ENCODE measurements around the gene C1QTNF1. TPM values are rescaled to one million over a fixed set of nuclear protein-coding genes. Genes with fewer than 3 reads are reported as not detected.

The C1QTNF1 gene
- total RNA-seq, 1 donor, result 13.8 TPM

- Histone ChIP-seq H3K79me2 (ENCODE audit: insufficient read depth, low read length) (no peaks in the 10 kb centered on the region), H3K27me3 (ENCODE audit: insufficient read depth, low read length) (no peaks in the 10 kb centered on the region), H3K36me3 (ENCODE audit: insufficient read depth, low read length) (no peaks in the 10 kb centered on the region), H3K4me2 (ENCODE audit: insufficient read depth, low read length) (no peak overlapping the region), H3K27ac (ENCODE audit: low read depth, low read length) (no peak overlapping the region), H3K9me3 (ENCODE audit: low read depth, low read length) (no peaks in the 10 kb centered on the region), H4K20me1 (ENCODE audit: insufficient read depth, low read length) (no peaks in the 10 kb centered on the region), H3K4me3 (ENCODE audit: insufficient read depth, low read length) (no peak overlapping the region), H3K4me1 (ENCODE audit: insufficient read depth, low read length) (no peaks in the 10 kb centered on the region), H2AFZ (ENCODE audit: low read length) (no peak overlapping the region)
- DNase-seq (ENCODE audit: insufficient read length, low spot score, missing footprints), result peak; percentile 32
- no peak for TF ChIP-seq CTCF (IDR thresholded peaks at IDR 0.05; ENCODE audit: extremely low read depth, low read depth, low read length)
Observed at GRCh38 chr17:79064026-79064425, 40.1 kb downstream of the C1QTNF1 start.

- no peaks in the 10 kb centered on the region for H3K9me3 ChIP-seq (ENCODE audit: low read depth, low read length)
- no peak overlapping the region for H3K27ac ChIP-seq (ENCODE audit: low read depth, low read length)
- no peaks in the 10 kb centered on the region for H3K36me3 ChIP-seq (ENCODE audit: insufficient read depth, low read length)
- no peaks in the 10 kb centered on the region for H4K20me1 ChIP-seq (ENCODE audit: insufficient read depth, low read length)
- no peaks in the 10 kb centered on the region for H3K79me2 ChIP-seq (ENCODE audit: insufficient read depth, low read length)
- H2AFZ ChIP-seq (ENCODE audit: low read length), result no peak overlapping the region
- H3K4me3 ChIP-seq (ENCODE audit: insufficient read depth, low read length), result no peak overlapping the region
- DNase-seq (ENCODE audit: insufficient read length, low spot score, missing footprints), result peak; percentile 6
- H3K4me1 ChIP-seq (ENCODE audit: insufficient read depth, low read length), result no peaks in the 10 kb centered on the region
- H3K4me2 ChIP-seq (ENCODE audit: insufficient read depth, low read length), result no peak overlapping the region
- peak; percentile 67 for TF ChIP-seq CTCF (IDR thresholded peaks at IDR 0.05; ENCODE audit: extremely low read depth, low read depth, low read length)
- peaks cover 2% of the 10 kb centered on the region for H3K27me3 ChIP-seq (ENCODE audit: insufficient read depth, low read length)
Observed at GRCh38 chr17:79065105-79065670, 41.2 kb downstream of the C1QTNF1 start.

- DNase-seq (ENCODE audit: insufficient read length, low spot score, missing footprints), result no peak
- no peak overlapping the region for H3K27ac ChIP-seq (ENCODE audit: low read depth, low read length)
- no peak for TF ChIP-seq CTCF (IDR thresholded peaks at IDR 0.05; ENCODE audit: extremely low read depth, low read depth, low read length)
- no peaks in the 10 kb centered on the region for H3K79me2 ChIP-seq (ENCODE audit: insufficient read depth, low read length)
- H3K4me2 ChIP-seq (ENCODE audit: insufficient read depth, low read length), result no peak overlapping the region
- H3K36me3 ChIP-seq (ENCODE audit: insufficient read depth, low read length), result no peaks in the 10 kb centered on the region
- H3K4me3 ChIP-seq (ENCODE audit: insufficient read depth, low read length), result no peak overlapping the region
- no peak overlapping the region for H2AFZ ChIP-seq (ENCODE audit: low read length)
- no peaks in the 10 kb centered on the region for H3K9me3 ChIP-seq (ENCODE audit: low read depth, low read length)
- no peaks in the 10 kb centered on the region for H3K4me1 ChIP-seq (ENCODE audit: insufficient read depth, low read length)
- no peaks in the 10 kb centered on the region for H4K20me1 ChIP-seq (ENCODE audit: insufficient read depth, low read length)
- peaks cover 4% of the 10 kb centered on the region for H3K27me3 ChIP-seq (ENCODE audit: insufficient read depth, low read length)
Observed at GRCh38 chr17:79066963-79067362, 43.0 kb downstream of the C1QTNF1 start.

GRCh38 chr17:79070266-79070880 is 46.4 kb downstream of the C1QTNF1 start:
- TF ChIP-seq CTCF (IDR thresholded peaks at IDR 0.05; ENCODE audit: extremely low read depth, low read depth, low read length), result no peak
- H2AFZ ChIP-seq (ENCODE audit: low read length), result no peak overlapping the region
- H4K20me1 ChIP-seq (ENCODE audit: insufficient read depth, low read length), result no peaks in the 10 kb centered on the region
- H3K4me1 ChIP-seq (ENCODE audit: insufficient read depth, low read length), result peaks cover 2% of the 10 kb centered on the region
- no peaks in the 10 kb centered on the region for H3K9me3 ChIP-seq (ENCODE audit: low read depth, low read length)
- H3K27ac ChIP-seq (ENCODE audit: low read depth, low read length), result no peak overlapping the region
- H3K36me3 ChIP-seq (ENCODE audit: insufficient read depth, low read length), result no peaks in the 10 kb centered on the region
- no peak overlapping the region for H3K4me3 ChIP-seq (ENCODE audit: insufficient read depth, low read length)
- no peak overlapping the region for H3K4me2 ChIP-seq (ENCODE audit: insufficient read depth, low read length)
- no peaks in the 10 kb centered on the region for H3K79me2 ChIP-seq (ENCODE audit: insufficient read depth, low read length)
- peak; percentile 13 for DNase-seq (ENCODE audit: insufficient read length, low spot score, missing footprints)
- peaks cover 4% of the 10 kb centered on the region for H3K27me3 ChIP-seq (ENCODE audit: insufficient read depth, low read length)
